GM21528 (cell line): ENCODE results near the gene ARHGAP26.
"Not testable (repeated sequence)": the region's sequence is repeated elsewhere in the genome, so short reads cannot be mapped to it uniquely, and the experiment has no call there.

Experiments
- ATAC-seq: cut with Tn5 transposase; IDR thresholded peaks from one replicate; pipeline ENCODE4 v1.9.1; 2021; ENCODE audit warnings: mild to moderate bottlenecking, moderate library complexity; ENCODE audit not compliant: unreplicated experiment, low FRiP score

The ARHGAP26 gene

DNA sequence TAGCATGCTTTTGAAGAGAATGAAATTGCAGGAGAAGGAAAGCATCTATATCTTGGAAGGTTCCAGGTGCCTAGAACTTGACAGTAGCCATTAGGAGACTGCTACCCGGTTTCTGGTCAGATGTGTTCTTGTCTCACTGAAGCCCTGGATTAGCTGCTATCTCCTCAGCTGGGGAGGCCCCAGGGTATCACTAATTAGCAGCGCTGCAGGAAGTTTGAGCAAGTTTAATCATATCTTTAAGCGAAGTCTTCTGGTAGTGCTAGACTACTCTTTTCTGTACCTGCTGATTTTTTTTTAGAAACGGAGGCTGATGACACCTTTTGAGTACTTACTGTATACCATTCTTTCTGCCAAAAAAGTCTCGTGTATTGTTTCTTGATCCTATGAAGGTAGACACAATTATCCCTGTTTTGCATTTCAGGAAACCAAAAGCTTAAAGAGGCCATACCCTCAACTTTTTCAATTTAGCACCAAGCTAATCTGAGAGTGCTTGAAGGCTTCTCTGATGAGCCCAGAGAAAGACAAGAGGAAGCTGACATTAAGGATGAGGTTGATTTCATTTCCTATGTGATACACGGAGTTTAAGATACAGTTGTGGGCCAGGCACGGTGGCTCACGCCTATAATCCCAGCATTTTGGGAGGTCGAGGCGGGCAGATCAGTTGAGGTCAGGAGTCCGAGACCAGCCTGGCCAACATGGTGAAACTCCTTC lies 201.3 kb downstream of the ARHGAP26 start:
- no peak for ATAC-seq

DNA sequence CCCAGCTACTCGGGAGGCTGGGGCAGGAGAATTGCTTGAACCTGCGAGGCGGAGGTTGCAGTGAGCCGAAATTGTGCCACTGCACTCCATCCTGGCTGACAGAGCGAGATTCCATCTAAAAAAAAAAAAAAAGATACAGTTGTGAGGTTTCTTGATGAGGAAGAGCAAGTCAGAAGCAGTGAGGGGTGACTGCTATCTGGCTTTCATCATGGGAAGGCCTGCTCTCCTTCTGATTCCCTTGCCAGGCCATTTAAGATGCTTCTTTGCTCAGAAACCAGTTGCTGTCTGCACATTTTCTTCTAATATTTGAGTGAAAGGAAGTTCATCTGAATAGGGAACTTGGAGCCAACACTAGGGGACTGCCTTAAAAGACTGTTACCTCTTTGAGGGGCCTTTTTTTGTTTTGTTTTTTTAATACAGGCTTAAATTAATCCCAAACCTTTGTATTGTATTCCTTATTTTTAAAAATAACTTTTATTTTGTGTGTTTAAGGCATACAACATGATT lies 201.9 kb downstream of the ARHGAP26 start:
- no peak for ATAC-seq

DNA sequence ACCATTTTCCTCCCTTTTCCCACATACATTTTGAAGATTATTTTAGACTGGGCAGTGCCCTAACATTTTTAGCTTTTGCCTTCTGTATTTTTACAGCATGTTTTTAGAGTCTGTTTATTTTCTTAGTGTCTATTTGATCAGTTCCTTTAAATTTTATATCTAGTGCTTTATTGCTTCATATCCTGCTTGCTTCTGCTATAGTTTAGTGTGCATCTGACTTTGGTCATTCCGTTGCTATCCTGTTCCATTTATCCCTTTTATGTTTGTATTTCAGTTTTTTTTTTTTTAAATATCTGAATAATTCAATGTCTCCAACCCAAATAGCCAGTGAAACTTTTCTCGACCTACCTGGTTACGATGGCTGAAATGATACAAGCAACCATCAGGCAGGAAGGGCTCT lies 203.8 kb downstream of the ARHGAP26 start:
- ATAC-seq = no peak

DNA sequence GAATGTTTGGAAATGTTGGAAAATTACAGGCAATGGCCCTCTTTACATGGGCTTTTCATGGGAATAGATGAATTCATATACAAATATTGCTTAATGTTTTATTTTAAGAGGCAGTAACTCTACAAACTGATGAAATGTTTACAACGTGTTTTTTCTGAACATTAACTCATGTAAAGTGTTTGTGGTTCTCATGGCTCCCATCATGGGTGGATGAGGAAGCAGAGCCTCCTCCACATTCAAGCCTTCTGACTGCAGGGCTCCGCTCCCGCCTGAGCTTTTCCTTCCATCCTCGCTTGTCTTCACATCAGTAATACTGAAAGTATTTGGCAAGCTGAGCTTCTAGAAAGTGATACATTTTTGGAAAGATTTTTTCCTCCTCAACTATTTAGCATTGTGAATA lies 204.2 kb downstream of the ARHGAP26 start:
- no peak for ATAC-seq

DNA sequence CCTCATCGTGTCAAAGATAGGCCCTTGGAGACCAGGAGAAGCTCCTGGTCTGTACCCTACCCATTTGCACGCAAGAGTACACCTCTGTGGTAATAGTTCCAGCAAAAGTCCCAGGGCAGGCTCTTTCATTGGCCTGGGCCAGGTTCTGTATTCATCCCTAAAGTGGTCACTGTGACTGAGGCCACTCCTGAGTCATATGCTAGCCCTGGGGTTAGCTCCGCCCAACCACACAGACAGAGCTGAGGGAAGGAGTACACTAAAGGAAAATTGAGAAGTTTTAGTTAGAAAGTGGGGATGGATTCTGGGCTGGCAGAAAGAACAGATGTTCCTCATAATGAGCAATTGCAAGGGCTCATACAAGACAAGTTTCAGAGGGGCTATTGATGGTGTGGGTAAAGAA lies 206.7 kb downstream of the ARHGAP26 start:
- no peak for ATAC-seq

DNA sequence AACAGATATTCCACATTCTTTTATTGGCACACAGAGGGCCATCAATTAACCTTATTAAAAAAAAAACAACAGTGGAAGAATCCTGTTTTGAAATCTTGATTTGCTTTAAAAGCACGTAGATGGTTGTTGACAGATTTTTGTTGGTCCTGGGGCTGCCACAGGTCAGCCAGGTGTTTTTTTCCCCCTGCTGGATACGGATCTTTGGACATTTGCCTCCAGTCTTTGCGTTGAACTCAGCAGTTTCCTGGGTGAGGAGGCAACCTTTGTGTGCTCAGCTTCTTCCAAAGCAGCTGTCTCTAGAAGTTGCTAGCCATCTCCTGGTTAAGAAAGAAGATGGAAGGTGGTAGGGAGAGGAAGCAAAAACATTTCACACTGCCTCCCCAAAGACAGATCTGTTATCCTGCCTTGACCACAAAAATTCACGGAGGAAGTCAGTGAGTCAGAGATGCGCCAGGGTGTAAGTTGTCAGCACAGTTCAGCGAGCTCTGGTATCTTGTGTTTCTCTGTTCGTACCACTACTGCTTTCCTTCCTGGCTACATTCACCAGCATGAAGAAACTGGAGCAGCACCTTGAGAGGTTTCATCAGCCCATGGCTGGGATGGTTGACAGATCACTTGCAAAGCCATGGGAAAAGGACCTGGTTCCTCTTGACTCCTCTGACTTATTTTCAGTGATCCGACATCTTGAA lies 207.3 kb downstream of the ARHGAP26 start:
- peak; percentile 83 for ATAC-seq

DNA sequence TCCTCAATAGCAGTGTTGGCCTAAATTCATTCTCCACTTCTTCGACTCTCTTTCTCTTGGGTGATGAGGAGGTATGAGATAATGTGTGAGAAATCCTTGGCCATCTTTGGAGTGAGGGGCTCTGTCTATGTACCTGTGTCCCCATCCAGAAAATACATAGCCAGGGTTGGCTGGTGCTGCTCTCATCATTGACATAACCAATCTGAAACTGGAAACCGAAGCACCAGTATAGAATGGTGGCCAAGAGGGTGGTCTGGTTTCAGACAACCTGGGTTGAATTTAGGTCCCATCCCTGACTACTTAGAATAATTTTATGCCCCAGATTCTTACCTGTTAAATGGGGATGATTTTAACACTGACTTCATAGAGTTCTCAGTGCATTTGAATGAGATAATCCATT lies 208.1 kb downstream of the ARHGAP26 start:
- ATAC-seq = no peak

DNA sequence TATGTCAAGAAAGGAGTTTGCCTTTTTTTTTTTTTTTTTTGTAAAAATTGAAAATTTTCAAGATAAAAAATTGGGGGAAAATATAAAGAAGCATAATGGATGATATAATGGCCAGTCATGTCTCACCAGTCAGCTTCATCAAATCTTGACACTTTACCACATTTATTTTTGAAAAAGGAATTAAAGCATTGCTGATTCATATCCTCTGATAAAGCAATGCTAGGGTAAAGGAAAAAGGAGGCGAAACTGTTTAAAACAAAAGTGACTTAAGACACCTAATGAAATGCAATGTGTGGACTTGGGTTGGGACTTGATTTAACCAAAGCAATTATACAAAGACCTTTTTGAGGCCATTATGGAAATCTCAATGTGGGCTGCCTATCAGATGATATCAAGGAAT lies 208.5 kb downstream of the ARHGAP26 start:
- no peak for ATAC-seq

DNA sequence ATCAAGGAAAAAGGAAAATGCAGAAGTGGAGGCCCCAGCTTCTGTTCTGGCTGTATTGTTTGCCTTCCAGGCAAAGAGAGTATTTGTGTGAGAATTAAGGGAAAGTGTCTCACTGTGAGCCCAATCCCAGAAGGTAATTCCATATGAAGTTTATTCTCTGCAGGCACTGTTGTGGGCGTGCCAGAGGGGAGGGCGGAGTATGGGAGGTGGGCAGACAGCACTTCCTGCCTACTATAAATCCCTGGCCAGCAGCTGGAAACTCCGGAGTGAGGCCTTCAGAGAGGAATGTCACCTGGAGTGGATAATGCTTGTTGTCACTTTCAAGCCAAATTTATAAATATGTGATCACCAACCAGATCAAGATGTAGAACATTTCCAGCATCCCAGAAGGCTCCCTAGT lies 209.5 kb downstream of the ARHGAP26 start:
- ATAC-seq = no peak

DNA sequence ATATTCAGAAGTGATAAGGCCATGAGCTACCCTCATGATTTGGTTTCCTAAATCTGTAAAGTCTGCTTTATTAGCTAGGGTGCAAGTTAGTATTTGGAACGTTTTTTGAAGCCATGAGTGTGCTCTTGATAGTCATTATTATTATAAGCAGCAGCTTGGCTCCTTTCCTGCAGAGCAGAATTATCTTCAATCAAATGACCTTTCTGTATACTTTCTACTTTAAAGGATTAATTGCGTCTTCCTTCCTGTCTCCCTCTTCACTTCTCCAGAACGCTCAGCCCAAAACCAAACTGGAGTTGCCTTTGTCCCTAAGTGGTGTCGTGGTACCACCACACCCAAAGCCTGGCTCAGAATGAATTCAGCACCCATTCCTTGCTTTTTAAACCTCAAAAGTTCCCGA lies 211.3 kb downstream of the ARHGAP26 start:
- ATAC-seq = no peak

DNA sequence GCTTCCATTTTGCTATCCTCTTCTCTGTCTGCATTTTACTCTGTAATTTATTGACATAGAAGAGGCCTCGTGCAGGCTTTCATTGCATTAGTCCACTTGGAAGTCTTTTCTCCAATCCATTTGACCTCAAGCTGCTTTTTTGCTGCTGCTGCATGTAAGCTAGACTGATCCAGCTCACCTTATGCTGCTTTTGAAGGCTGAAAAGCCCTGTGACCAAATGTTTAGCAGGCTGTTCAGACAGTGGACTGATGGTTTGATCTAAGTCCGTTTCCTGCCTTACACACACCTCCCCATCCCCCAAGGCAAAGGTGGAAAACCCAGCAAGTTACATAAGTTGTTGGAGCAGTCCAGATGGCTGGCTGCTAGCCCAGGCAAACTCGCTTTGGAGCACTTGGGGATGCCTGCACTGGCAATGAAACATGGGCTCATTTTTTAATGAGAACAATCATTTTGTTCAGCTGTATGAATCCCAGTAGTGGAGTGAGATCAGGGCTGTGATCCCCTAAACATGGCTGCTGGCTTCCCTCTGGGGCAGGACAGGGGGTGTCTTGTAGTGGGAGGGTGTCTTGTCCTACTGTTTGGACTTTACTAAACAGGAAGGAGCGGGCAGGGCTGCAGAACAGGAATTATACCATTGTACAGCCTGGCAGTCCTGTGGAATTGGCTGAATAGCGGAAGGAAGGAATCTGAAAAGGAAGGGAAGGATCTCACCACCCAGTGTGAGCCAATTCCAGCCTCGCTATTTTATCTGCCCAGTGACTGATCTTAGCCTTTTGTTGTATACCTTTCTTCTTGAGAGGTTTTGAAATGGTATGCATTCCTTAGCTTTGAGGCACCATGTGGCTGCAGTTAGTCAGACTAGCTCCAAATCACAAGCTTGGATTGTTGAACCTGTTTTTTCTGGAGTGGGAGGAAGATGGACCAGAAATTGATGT lies 212.0 kb downstream of the ARHGAP26 start:
- no peak for ATAC-seq

DNA sequence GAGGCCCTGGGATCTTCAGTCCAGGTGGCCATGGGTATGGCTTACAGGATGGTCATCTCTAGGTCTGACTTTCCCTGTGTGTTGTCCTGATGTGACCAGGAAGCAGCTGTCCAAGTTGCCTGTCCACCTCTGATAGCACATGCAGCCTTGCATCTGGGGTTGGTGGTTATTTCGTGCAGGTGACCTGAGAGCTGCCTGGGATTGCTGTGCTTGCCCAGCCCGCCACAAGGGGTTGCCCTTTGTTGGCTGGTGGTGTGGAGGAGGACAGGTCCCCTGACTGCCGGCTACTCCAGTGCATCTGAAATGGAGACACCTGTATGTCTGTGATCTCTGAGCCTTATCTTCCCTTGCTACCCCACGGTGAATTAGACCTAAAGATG lies 212.6 kb downstream of the ARHGAP26 start:
- ATAC-seq = no peak

DNA sequence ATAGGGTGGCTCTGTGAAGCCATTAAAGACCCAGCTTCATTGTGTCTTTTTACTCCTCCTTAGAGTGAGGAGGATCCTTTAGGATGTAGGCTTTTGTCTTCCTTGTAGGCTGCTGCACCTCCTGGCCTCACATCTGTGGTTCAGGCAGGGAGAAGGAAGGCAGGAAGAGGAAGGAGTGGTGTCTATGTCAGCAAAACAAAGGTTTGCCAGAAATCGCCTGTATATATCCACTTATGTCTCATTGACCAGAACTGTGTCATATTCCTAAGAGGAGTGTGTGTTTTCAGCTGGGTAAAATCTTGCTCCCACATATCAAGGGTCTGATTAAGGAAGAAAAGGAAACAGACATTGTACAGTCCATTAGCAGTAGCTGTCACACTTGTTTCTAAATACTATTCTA lies 213.8 kb downstream of the ARHGAP26 start:
- no peak for ATAC-seq

DNA sequence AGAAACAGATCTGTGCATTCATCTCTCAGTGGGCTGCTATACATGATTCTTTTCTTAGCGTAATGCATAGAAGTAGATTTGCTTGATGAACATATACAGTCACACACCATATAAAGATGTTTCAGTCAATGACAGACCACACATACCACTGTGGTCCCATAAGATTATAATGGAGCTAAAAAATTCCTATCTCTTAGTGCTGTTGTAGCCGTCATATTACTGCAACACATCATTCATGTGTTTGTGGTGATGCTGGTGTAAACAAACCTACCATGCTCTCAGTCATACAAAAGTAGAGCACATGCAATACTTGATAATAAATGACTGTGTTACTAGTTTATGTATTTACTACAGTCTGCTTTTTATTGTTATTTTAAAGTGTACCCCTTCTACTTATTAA lies 214.3 kb downstream of the ARHGAP26 start:
- ATAC-seq = no peak

DNA sequence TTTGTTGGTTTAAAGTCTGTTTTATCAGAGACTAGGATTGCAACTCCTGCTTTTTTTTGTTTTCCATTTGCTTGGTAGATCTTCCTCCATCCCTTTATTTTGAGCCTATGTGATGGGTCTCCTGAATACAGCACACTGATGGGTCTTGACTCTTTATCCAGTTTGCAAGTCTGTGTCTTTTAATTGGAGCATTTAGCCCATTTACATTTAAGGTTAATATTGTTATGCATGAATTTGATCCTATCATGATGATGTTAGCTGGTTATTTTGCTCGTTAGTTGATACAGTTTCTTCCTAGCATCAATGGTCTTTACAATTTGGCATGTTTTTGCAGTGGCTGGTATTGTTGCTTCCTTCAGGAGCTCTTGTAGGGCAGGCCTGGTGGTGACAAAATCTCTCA lies 219.1 kb downstream of the ARHGAP26 start:
- ATAC-seq = not testable (repeated sequence)

DNA sequence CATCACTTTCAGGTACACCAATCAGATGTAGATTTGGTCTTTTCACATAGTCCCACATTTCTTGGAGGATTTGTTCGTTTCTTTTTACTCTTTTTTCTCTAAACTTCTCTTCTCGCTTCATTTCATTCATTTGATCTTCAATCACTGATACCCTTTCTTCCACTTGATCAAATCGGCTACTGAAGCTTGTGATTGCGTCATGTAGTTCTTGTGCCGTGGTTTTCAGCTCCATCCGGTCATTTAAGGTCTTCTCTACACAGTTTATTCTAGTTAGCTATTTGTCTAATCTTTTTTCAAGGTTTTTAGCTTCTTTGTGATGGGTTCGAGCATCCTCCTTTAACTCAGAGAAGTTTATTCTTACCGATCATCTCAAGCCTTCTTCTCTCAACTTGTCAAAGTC lies 219.9 kb downstream of the ARHGAP26 start:
- not testable (repeated sequence) for ATAC-seq

DNA sequence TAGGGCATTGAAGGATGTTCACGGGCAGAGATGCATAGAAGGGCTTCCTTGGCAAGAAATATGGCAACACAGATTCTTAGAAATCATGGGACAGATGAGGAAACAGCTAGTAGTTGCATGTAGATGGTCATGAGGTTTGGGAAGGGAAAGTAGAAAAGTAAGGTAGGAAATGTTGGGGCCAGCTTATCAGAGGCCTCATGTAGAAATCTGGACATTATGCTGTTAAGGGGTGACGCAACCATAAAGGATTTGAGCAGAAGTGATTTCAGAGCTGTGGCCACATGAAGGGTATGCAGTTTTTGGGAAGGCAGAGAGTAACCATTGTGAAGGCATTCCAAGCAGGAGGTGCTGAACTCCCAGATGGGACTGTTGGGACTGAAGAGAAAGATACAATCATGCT lies 224.0 kb downstream of the ARHGAP26 start:
- ATAC-seq = no peak

DNA sequence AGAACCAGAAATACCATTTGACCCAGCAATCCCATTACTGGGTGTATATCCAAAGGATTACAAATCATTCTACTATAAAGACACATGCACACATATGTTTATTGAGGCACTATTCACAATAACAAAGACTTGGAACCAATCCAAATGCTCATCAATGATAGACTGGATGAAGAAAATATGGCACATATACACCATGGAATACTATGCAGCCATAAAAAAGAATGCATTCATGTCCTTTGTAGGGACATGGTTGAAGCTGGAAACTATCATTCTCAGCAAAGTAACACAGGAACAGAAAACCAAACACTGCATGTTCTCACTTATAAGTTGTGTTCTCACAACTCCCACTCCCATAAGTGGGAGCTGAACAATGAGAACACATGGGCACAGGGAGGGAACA lies 225.4 kb downstream of the ARHGAP26 start:
- ATAC-seq = not testable (repeated sequence)

DNA sequence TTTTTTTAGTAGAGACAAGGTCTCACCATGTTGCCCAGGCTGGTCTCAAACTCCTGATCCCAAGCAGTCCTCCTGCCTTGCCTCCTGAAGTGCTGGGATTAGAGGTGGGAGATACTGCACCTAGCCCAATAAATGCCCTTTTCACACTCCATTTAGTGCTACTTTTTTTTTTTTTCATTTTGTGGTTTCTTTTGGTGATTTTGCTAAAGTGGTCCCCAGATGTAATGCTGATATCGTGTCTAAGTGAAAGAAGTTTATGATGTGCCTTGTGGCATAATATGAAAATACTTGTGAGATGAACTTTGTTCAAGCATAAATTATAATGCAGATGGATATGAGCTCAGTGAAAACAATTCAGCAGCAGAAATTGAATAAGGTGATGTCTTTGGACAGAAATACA lies 227.4 kb downstream of the ARHGAP26 start:
- ATAC-seq = no peak

DNA sequence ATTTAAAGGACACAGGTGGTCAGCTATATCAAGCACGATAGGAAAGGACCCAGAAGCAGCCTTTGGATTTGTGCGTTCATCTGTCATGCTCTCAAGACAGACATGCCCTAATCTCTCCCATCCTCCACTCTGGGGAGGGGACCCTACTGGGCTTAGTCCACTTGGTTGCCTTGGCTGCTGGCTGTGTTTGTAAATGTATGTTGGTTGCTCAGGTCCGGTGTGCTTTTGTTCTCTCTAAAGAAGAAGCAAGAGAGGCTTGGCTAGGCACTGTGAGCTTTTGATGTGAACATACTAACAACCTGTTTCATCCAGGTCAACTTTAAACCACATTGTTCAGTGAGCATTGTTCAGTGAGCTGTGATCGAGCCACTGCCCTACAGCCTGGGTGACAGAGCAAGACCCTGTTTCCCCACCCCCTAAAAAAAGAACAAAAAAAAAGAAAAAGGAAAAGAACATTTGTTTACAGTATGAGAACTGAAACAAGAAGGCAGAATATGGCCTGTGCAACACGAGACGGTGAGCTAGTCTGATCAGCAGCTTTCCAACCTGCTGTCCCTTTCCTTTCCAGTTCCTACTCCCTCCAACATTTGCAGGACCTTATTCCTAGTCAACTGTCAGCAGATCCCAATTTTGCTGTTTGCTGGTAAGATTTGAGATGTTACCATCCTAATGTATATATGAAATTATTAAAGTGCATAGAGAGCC lies 228.3 kb downstream of the ARHGAP26 start:
- no peak for ATAC-seq
